HFFc6 (cell line): ENCODE results near the gene KMT2C. TPM values are rescaled to one million over a fixed set of nuclear protein-coding genes. Genes with fewer than 3 reads are reported as not detected.

Source experiments
- DNase-seq: peaks from one replicate; pipeline ENCODE4 v3.0.0-alpha.2; 2018
- H3K27ac Mint-ChIP-seq: 2 replicates; pipeline ENCODE4 v1.8.0; 2020; ENCODE audit warnings: mild to moderate bottlenecking, mixed read lengths
- H3K27me3 Mint-ChIP-seq: 2 replicates; pipeline ENCODE4 v1.8.0; 2021; ENCODE audit warnings: mild to moderate bottlenecking, moderate library complexity, mixed read lengths; ENCODE audit not compliant: insufficient read depth
- H3K36me3 Mint-ChIP-seq: 2 replicates; pipeline ENCODE4 v1.8.0; 2021; ENCODE audit warnings: low read depth, mixed read lengths
- H3K4me1 Mint-ChIP-seq: 2 replicates; pipeline ENCODE4 v1.8.0; 2020; ENCODE audit warnings: low read depth, mixed read lengths
- H3K4me3 Mint-ChIP-seq: 2 replicates; pipeline ENCODE4 v1.8.0; 2020; ENCODE audit warnings: mild to moderate bottlenecking, moderate library complexity, mixed read lengths
- H3K9me3 Mint-ChIP-seq: 2 replicates; pipeline ENCODE4 v1.8.0; 2020; ENCODE audit warnings: mild to moderate bottlenecking, mixed read lengths
- CTCF ChIP-seq: fragments of 200-600 bp; sonication (generic); IDR thresholded peaks from 2 replicates; pipeline ENCODE4 v1.5.0; 2021; ENCODE audit warnings: antibody characterized with exemption, mild to moderate bottlenecking
- total RNA-seq, 6 experiments: library from RNA; stranded (reverse); fragmentation: NEBNext Ultra II Directional; extraction: Animal tissue kit (Norgen Biotek cat#: 25700); gene quantifications; 2 replicates in 1 of 6; 3 replicates in 5 of 6; pipeline ENCODE4 v1.2.3, GENCODE V29; 2021

Gene KMT2C
- total RNA-seq, 6 experiments from 2014 or later, result 23.5 to 30.8 (median 26.0) TPM

- Mint-ChIP-seq H3K36me3 (peaks cover 64% of the 10 kb centered on the region), H3K27me3 (no peaks in the 10 kb centered on the region; the same call in none of the 2 replicates), H3K9me3 (peaks cover 14% of the 10 kb centered on the region), H3K4me3 (no peak overlapping the region), H3K27ac (no peak overlapping the region), H3K4me1 (no peaks in the 10 kb centered on the region)
- no peak for TF ChIP-seq CTCF
- no peak for DNase-seq
Measured at GRCh38 chr7:152128741-152129461, 306.9 kb downstream of the KMT2C start.

- Mint-ChIP-seq H3K9me3 (peaks cover 15% of the 10 kb centered on the region), H3K27ac (no peak overlapping the region), H3K4me1 (no peaks in the 10 kb centered on the region), H3K36me3 (peaks cover 71% of the 10 kb centered on the region), H3K4me3 (no peak overlapping the region), H3K27me3 (no peaks in the 10 kb centered on the region; the same call in none of the 2 replicates)
- DNase-seq, result no peak
- no peak for TF ChIP-seq CTCF
Measured at GRCh38 chr7:152128252-152128651, 307.6 kb downstream of the KMT2C start.

- Mint-ChIP-seq H3K4me3 (no peak overlapping the region), H3K4me1 (no peaks in the 10 kb centered on the region), H3K27ac (no peak overlapping the region), H3K36me3 (peaks cover 81% of the 10 kb centered on the region), H3K9me3 (peaks cover 15% of the 10 kb centered on the region), H3K27me3 (no peaks in the 10 kb centered on the region; the same call in none of the 2 replicates)
- no peak for TF ChIP-seq CTCF
- no peak for DNase-seq
Measured at GRCh38 chr7:152127229-152127628, 308.6 kb downstream of the KMT2C start.

- Mint-ChIP-seq H3K4me1 (no peaks in the 10 kb centered on the region), H3K9me3 (peaks cover 15% of the 10 kb centered on the region), H3K4me3 (no peak overlapping the region), H3K27me3 (no peaks in the 10 kb centered on the region; the same call in none of the 2 replicates), H3K36me3 (peaks cover 82% of the 10 kb centered on the region), H3K27ac (no peak overlapping the region)
- DNase-seq, result no peak
- no peak for TF ChIP-seq CTCF
Measured at GRCh38 chr7:152126741-152127140, 309.1 kb downstream of the KMT2C start.

GRCh38 chr7:152122540-152122939 is 313.3 kb downstream of the KMT2C start:
- H3K4me1 Mint-ChIP-seq, result no peaks in the 10 kb centered on the region
- no peak overlapping the region for H3K27ac Mint-ChIP-seq
- peaks cover 10% of the 10 kb centered on the region for H3K9me3 Mint-ChIP-seq

More at GRCh38 chr7:152122540-152122939, 313.3 kb downstream of the KMT2C start:
- peaks cover 2% of the 10 kb centered on the region; the same call in 1 of the 2 replicates for H3K27me3 Mint-ChIP-seq
- no peak overlapping the region for H3K4me3 Mint-ChIP-seq
- no peak for TF ChIP-seq CTCF
- DNase-seq, result no peak
- peaks cover 77% of the 10 kb centered on the region for H3K36me3 Mint-ChIP-seq
